Measurements from ENCODE around the gene ISY1.
"Not testable (repeated sequence)": the region's sequence is repeated elsewhere in the genome, so short reads cannot be mapped to it uniquely, and the experiment has no call there.

Gene ISY1

GRCh38 chr3:129166579-129167332, 5.9 kb upstream of the ISY1 start:
- DNase-seq = no peak

GRCh38 chr3:129165594-129165993, 4.7 kb upstream of the ISY1 start:
- DNase-seq = not testable (repeated sequence)

- DNase-seq = no peak
These were observed 3.6 kb upstream of the ISY1 start for GRCh38 chr3:129164500-129164899.

- peak; percentile 80 to 90 for DNase-seq
These were observed 2.1 kb upstream of the ISY1 start for GRCh38 chr3:129162729-129163579.

GRCh38 chr3:129161860-129162271, 1.0 kb upstream of the ISY1 start:
- peak in 1 of 2 experiments; percentile 53 for DNase-seq

- no peak for DNase-seq
These were observed 16.1 kb downstream of the ISY1 start for GRCh38 chr3:129144786-129145185.

- DNase-seq = not testable (repeated sequence)
These were observed 19.9 kb downstream of the ISY1 start for GRCh38 chr3:129141011-129141410.

- DNase-seq = no peak
These were observed 21.0 kb downstream of the ISY1 start for GRCh38 chr3:129139911-129140310.

GRCh38 chr3:129136275-129136674, 24.6 kb downstream of the ISY1 start:
- not testable (repeated sequence) for DNase-seq

- no peak for DNase-seq
These were observed 28.6 kb downstream of the ISY1 start for GRCh38 chr3:129132097-129132866.

- DNase-seq = no peak
These were observed 29.3 kb downstream of the ISY1 start for GRCh38 chr3:129131465-129132088.

GRCh38 chr3:129130291-129130813, 30.5 kb downstream of the ISY1 start:
- no peak for DNase-seq

GRCh38 chr3:129128357-129129155, 32.3 kb downstream of the ISY1 start:
- DNase-seq = no peak

GRCh38 chr3:129126726-129127280, 34.1 kb downstream of the ISY1 start:
- DNase-seq = no peak

- no peak for DNase-seq
These were observed 37.4 kb downstream of the ISY1 start for GRCh38 chr3:129123314-129124060.

- no peak for DNase-seq
These were observed 38.4 kb downstream of the ISY1 start for GRCh38 chr3:129122412-129123011.

- peak in 1 of 2 experiments; percentile 30 for DNase-seq
These were observed 39.0 kb downstream of the ISY1 start, which contains the start of gene RAB43 for GRCh38 chr3:129121792-129122411. RAB43 (minus strand) TSS chr3:129121804; CDS start chr3:129121489, 315 bp downstream.

- no peak for DNase-seq
These were observed 39.7 kb downstream of the ISY1 start for GRCh38 chr3:129121016-129121791.

All from NCI-H524 (cell line).